Measurements from ENCODE around the gene ROR1. TPM values are rescaled to one million over a fixed set of nuclear protein-coding genes. Genes with fewer than 3 reads are reported as not detected.

The ROR1 gene
- total and polyA plus RNA-seq, 9 of the 15 experiments (the other 6 are each of a cell fraction or from before 2014, with no cell fraction given) = 0.02 TPM; not detected in 8

- no peak for DNase-seq (ENCODE audit: extremely low read depth in 1 of 4, low spot score in 3 of 4)
- Histone ChIP-seq H3K27ac (ENCODE audit: extremely low read depth, low read depth, low read length) (no peak overlapping the region), H3K9me1 (ENCODE audit: control insufficient read depth, insufficient read depth, low read length) (no peaks in the 10 kb centered on the region), H3K4me3 (no peak overlapping the region), H3K4me2 (ENCODE audit: insufficient read depth, low read length) (no peak overlapping the region), H3K4me1 (replicated peaks in 1 of 2; ENCODE audit: control insufficient read depth in 2 of 2, insufficient read depth in 2 of 2, low read length in 2 of 2) (no peaks in the 10 kb centered on the region), H2AFZ (ENCODE audit: low read depth, low read length) (no peak overlapping the region), H3K9me3 (replicated peaks; ENCODE audit: control insufficient read depth, insufficient read depth, low read depth, low read length) (no peaks in the 10 kb centered on the region), H3K9ac (ENCODE audit: insufficient read depth in 1 of 2, low read depth in 2 of 2, low read length in 2 of 2) (no peak overlapping the region), H3K27me3 (ENCODE audit: control insufficient read depth in 2 of 2, insufficient read depth in 2 of 2, low read length in 2 of 2) (no peaks in the 10 kb centered on the region), H3K36me3 (ENCODE audit: control insufficient read depth, insufficient read depth, low read length) (no peaks in the 10 kb centered on the region), H4K20me1 (replicated peaks; ENCODE audit: control insufficient read depth, insufficient read depth, low read length) (no peaks in the 10 kb centered on the region), H3K79me2 (ENCODE audit: control insufficient read depth, insufficient read depth, low read length) (no peaks in the 10 kb centered on the region)
- TF ChIP-seq ETV1 (tag; conservative IDR thresholded peaks at IDR 0.05; ENCODE audit: low read depth) = no peak
- no peak for TF ChIP-seq NEUROD1 (IDR thresholded peaks at IDR 0.05; ENCODE audit: borderline replicate concordance, low read depth, low read length, partially characterized antibody)
- no peak for TF ChIP-seq SAP30 (IDR thresholded peaks at IDR 0.05; ENCODE audit: borderline replicate concordance, insufficient read depth, low read depth, low read length, poor library complexity, severe bottlenecking)
- no peak for TF ChIP-seq FOXA3 (CRISPR knock-in tag; conservative IDR thresholded peaks at IDR 0.05 in 1 of 2, IDR thresholded peaks at IDR 0.05 in 1 of 2)
- TF ChIP-seq TBP (optimal IDR thresholded peaks at IDR 0.05; ENCODE audit: low read depth, low read length) = no peak
- no peak for TF ChIP-seq ZNF780A (CRISPR knock-in tag; IDR thresholded peaks at IDR 0.05)
- no peak for TF ChIP-seq FOSL1 (tag; conservative IDR thresholded peaks at IDR 0.05)
- TF ChIP-seq MNT (conservative IDR thresholded peaks at IDR 0.05) = no peak
- TF ChIP-seq FOXA1 (IDR thresholded peaks at IDR 0.05; ENCODE audit: borderline replicate concordance) = no peak
- TF ChIP-seq SP2 (IDR thresholded peaks at IDR 0.05; ENCODE audit: extremely low read depth, low read depth, low read length, poor library complexity, severe bottlenecking) = no peak
- TF ChIP-seq CCAR2 (IDR thresholded peaks at IDR 0.05; ENCODE audit: low read depth, low read length) = no peak
- POLR2A ChIA-PET = no interaction called here
- intact Hi-C loops (cut with micrococcal nuclease) = no loop called here
- 0% methylated on average over 3 of the region's 3 CpGs for WGBS (ENCODE audit: insufficient coverage, low coverage, missing lambda C conversion rate)
- no TSS peak for BruUV-seq (replicated peaks)
- CTCF ChIA-PET (ENCODE audit: low intra/inter-chr PET ratio) = no interaction called here
- ATAC-seq = no peak
- FAIRE-seq = no peak
- in situ Hi-C loops (cut with MboI) = no loop called here
Observed at GRCh38 chr1:63950023-63950422, 176.2 kb downstream of the ROR1 start.
